Neutrophil (primary cell): ENCODE measurements around the gene OS9.
"Not testable (repeated sequence)": the region's sequence is repeated elsewhere in the genome, so short reads cannot be mapped to it uniquely, and the experiment has no call there.

Experiments
- H3K27ac ChIP-seq: fragments of 200-600 bp; sonication (generic); 2 replicates; pipeline ENCODE4 v1.5.1; 2016; ENCODE audit warnings: mild to moderate bottlenecking, moderate library complexity
- H3K27me3 ChIP-seq: fragments of 200-600 bp; sonication (generic); 2 replicates; pipeline ENCODE4 v1.6.0; 2016; ENCODE audit warnings: mild to moderate bottlenecking
- H3K36me3 ChIP-seq: fragments of 200-600 bp; sonication (generic); 2 replicates; pipeline ENCODE4 v1.5.1; 2017
- H3K4me1 ChIP-seq, 2 experiments: fragments of 200-600 bp in 1 of 2; sonication (generic) in 1 of 2; 1 replicate in 1 of 2; 2 replicates in 1 of 2; pipeline versions ENCODE4 v1.5.1 to v1.6.1; 2013 to 2016; ENCODE audit warnings: low read depth in 1 of 2, low read length in 1 of 2, mild to moderate bottlenecking in 1 of 2, moderate library complexity in 1 of 2; ENCODE audit not compliant: control insufficient read depth in 1 of 2, insufficient read depth in 1 of 2
- H3K4me3 ChIP-seq, 2 experiments: fragments of 200-600 bp in 1 of 2; sonication (generic) in 1 of 2; 1 replicate in 1 of 2; 2 replicates in 1 of 2; pipeline ENCODE4 v1.5.1; 2013 to 2016; ENCODE audit warnings: low read depth in 1 of 2, low read length in 1 of 2, mild to moderate bottlenecking in 1 of 2, moderate library complexity in 1 of 2
- H3K9me3 ChIP-seq: fragments of 200-600 bp; sonication (generic); 2 replicates; pipeline ENCODE4 v1.5.1; 2016
- CTCF ChIP-seq: fragments of 200-600 bp; sonication (generic); IDR thresholded peaks from 2 replicates; pipeline ENCODE4 v1.5.1; 2016; ENCODE audit warnings: antibody characterized with exemption

Gene OS9

GRCh38 chr12:57672801-57673200 is 21.1 kb upstream of the OS9 start:
- Histone ChIP-seq H3K27me3 (peaks cover 15% of the 10 kb centered on the region), H3K4me3 (no peak overlapping the region), H3K4me1 (no peaks in the 10 kb centered on the region), H3K9me3 (no peaks in the 10 kb centered on the region), H3K27ac (no peak overlapping the region), H3K36me3 (no peaks in the 10 kb centered on the region)
- TF ChIP-seq CTCF, result no peak

- no peak overlapping the region for H3K27ac ChIP-seq
- H3K27me3 ChIP-seq, result peaks cover 14% of the 10 kb centered on the region
- H3K4me1 ChIP-seq, result no peaks in the 10 kb centered on the region
- no peak for TF ChIP-seq CTCF
- H3K9me3 ChIP-seq, result no peaks in the 10 kb centered on the region
- no peak overlapping the region for H3K4me3 ChIP-seq
- no peaks in the 10 kb centered on the region for H3K36me3 ChIP-seq
Observed at GRCh38 chr12:57674691-57675090, 19.2 kb upstream of the OS9 start.

DNA sequence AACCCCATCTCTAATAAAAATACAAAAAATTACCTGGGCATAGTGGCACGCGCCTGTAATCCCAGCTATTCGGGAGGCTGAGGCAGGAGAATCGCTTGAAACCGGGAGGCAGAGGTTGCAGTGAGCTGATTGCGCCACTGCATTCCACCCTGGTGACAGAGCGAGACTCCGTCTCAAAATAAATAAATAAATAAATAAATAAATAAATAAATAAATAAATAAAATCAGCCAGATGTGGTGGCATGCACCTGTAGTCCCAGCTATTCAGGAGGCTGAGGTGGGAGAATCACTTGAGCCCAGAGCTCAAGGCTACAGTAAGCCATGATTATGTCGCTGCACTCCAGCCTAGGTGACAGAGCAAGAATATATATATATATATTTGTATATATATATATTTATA is 16.0 kb upstream of the OS9 start:
- not testable (repeated sequence) for H3K9me3 ChIP-seq, H3K4me1 ChIP-seq, H3K36me3 ChIP-seq, H3K27ac ChIP-seq, H3K4me3 ChIP-seq
- H3K27me3 ChIP-seq, result peaks cover 26% of the 10 kb centered on the region

- no peaks in the 10 kb centered on the region for H3K4me1 ChIP-seq
- peaks cover 40% of the 10 kb centered on the region for H3K27me3 ChIP-seq
- TF ChIP-seq CTCF, result no peak
- H3K9me3 ChIP-seq, result no peaks in the 10 kb centered on the region
- no peak overlapping the region for H3K4me3 ChIP-seq
- no peaks in the 10 kb centered on the region for H3K36me3 ChIP-seq
- no peak overlapping the region for H3K27ac ChIP-seq
Observed at GRCh38 chr12:57679697-57680096, 14.2 kb upstream of the OS9 start.

GRCh38 chr12:57687862-57688261 is 6.1 kb upstream of the OS9 start:
- no peak for TF ChIP-seq CTCF

DNA sequence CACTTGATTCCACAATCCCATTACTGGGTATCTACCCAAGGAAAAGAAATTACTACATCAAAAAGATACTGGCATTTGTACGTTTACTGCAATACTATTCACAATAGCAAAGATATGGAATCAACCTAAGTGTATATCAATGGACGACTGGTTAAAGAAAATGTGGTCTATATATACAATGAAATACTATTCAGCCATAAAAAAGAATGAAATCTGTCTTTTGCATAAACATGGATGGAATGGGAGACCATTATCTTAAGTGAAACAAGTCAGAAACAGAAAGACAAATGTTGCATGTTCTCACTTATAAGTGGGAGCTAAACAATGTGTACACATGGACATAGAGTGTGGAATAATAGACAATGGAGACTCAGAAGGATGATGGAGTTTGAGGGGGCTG is 5.0 kb upstream of the OS9 start:
- peaks cover 6% of the 10 kb centered on the region in 2 experiments for H3K4me1 ChIP-seq
- no peaks in the 10 kb centered on the region for H3K9me3 ChIP-seq
- no peak for TF ChIP-seq CTCF

More at GRCh38 chr12:57687862-57688261, 6.1 kb upstream of the OS9 start:
- no peaks in the 10 kb centered on the region for H3K36me3 ChIP-seq
- H3K27me3 ChIP-seq, result peaks cover 84% of the 10 kb centered on the region
- H3K9me3 ChIP-seq, result no peaks in the 10 kb centered on the region
- H3K4me1 ChIP-seq, result no peaks in the 10 kb centered on the region
- H3K4me3 ChIP-seq, result no peak overlapping the region
- H3K27ac ChIP-seq, result no peak overlapping the region

More for the DNA sequence above, 5.0 kb upstream of the OS9 start:
- Histone ChIP-seq H3K36me3 (no peaks in the 10 kb centered on the region), H3K27me3 (peaks cover 77% of the 10 kb centered on the region), H3K27ac (no peak overlapping the region), H3K4me3 (no peak overlapping the region)
